Calu3 (cell line): ENCODE results near the gene SLC46A1. TPM values are rescaled to one million over a fixed set of nuclear protein-coding genes. Genes with fewer than 3 reads are reported as not detected.

Experiments
- BruUV-seq: library from RNA; stranded (reverse); fragments of 400-500 nt; replicated peaks from 2 replicates; lab custom pipeline; 2021; lab: Mats Ljungman, UMichigan
- CTCF ChIA-PET: fragments of 300-600 bp; sonication (Branson Sonifier 250); formaldehyde crosslinking; loops from one replicate; lab custom pipeline; 2022; ENCODE audit warnings: antibody characterized with exemption; lab: Charles Lee
- DNase-seq: peaks from one replicate; pipeline ENCODE4 v3.0.0; 2022
- H3K27ac Mint-ChIP-seq: one replicate; pipeline ENCODE4 v1.8.0; 2022; ENCODE audit warnings: mixed read lengths; ENCODE audit not compliant: unreplicated experiment
- H3K27me3 Mint-ChIP-seq: one replicate; pipeline ENCODE4 v1.8.0; 2022; ENCODE audit warnings: mixed read lengths; ENCODE audit not compliant: unreplicated experiment
- H3K36me3 Mint-ChIP-seq: one replicate; pipeline ENCODE4 v1.8.0; 2022; ENCODE audit warnings: mild to moderate bottlenecking, moderate library complexity, mixed read lengths; ENCODE audit not compliant: insufficient read depth, unreplicated experiment
- H3K4me1 Mint-ChIP-seq: one replicate; pipeline ENCODE4 v1.8.0; 2022; ENCODE audit warnings: mild to moderate bottlenecking, low read depth, mixed read lengths; ENCODE audit not compliant: unreplicated experiment
- H3K4me3 Mint-ChIP-seq: one replicate; pipeline ENCODE4 v1.8.0; 2022; ENCODE audit warnings: mild to moderate bottlenecking, low read depth, moderate library complexity, mixed read lengths; ENCODE audit not compliant: unreplicated experiment
- H3K9me3 Mint-ChIP-seq: one replicate; pipeline ENCODE4 v1.8.0; 2022; ENCODE audit warnings: low read depth, mixed read lengths; ENCODE audit not compliant: unreplicated experiment
- intact Hi-C: fragments of 100-400 bp; cut with micrococcal nuclease; formaldehyde crosslinking; loops from one replicate; pipeline ENCODE4 v1.10.0; 2022; ENCODE audit not compliant: unreplicated experiment
- total RNA-seq: library from RNA; stranded (reverse); gene quantifications from 2 replicates; pipeline ENCODE4 v1.2.3, GENCODE V29; 2022
- TF ChIP-seq, protein P1 (sequence below): fragments of 200-600 bp; IDR thresholded peaks from one replicate; pipeline ENCODE4 v1.8.0; 2022; ENCODE audit warnings: antibody characterized with exemption; ENCODE audit not compliant: unreplicated experiment

Gene SLC46A1
- total RNA-seq, 1 experiment from 2014 or later = 17.0 TPM

- TF ChIP-seq, protein P1, sequence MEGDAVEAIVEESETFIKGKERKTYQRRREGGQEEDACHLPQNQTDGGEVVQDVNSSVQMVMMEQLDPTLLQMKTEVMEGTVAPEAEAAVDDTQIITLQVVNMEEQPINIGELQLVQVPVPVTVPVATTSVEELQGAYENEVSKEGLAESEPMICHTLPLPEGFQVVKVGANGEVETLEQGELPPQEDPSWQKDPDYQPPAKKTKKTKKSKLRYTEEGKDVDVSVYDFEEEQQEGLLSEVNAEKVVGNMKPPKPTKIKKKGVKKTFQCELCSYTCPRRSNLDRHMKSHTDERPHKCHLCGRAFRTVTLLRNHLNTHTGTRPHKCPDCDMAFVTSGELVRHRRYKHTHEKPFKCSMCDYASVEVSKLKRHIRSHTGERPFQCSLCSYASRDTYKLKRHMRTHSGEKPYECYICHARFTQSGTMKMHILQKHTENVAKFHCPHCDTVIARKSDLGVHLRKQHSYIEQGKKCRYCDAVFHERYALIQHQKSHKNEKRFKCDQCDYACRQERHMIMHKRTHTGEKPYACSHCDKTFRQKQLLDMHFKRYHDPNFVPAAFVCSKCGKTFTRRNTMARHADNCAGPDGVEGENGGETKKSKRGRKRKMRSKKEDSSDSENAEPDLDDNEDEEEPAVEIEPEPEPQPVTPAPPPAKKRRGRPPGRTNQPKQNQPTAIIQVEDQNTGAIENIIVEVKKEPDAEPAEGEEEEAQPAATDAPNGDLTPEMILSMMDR = no peak
- Mint-ChIP-seq H3K9me3 (no peaks in the 10 kb centered on the region), H3K4me3 (no peak overlapping the region), H3K27ac (no peak overlapping the region), H3K36me3 (peaks cover 48% of the 10 kb centered on the region), H3K4me1 (peaks cover 21% of the 10 kb centered on the region), H3K27me3 (no peaks in the 10 kb centered on the region)
- no peak for DNase-seq
- BruUV-seq = no TSS peak
- CTCF ChIA-PET = no interaction called here
- intact Hi-C loops = no loop called here
Measured at GRCh38 chr17:28350271-28350670, 55.7 kb downstream of the SLC46A1 start.

- no peak overlapping the region for H3K27ac Mint-ChIP-seq
- peaks cover 55% of the 10 kb centered on the region for H3K36me3 Mint-ChIP-seq
- no peak for DNase-seq
- H3K4me1 Mint-ChIP-seq = peaks cover 21% of the 10 kb centered on the region
- no peaks in the 10 kb centered on the region for H3K9me3 Mint-ChIP-seq
- CTCF ChIA-PET = no interaction called here
- TF ChIP-seq, protein P1 = no peak
- intact Hi-C loops = no loop called here
- H3K27me3 Mint-ChIP-seq = no peaks in the 10 kb centered on the region
- no TSS peak for BruUV-seq
- no peak overlapping the region for H3K4me3 Mint-ChIP-seq
Measured at GRCh38 chr17:28348979-28349378, 57.0 kb downstream of the SLC46A1 start.

GRCh38 chr17:28347261-28347891, 58.6 kb downstream of the SLC46A1 start:
- TSS peak; percentile 34 for BruUV-seq
- CTCF ChIA-PET = interaction anchor here (1.0 to 2.0 kb wide), 4 partner anchors 10 to 96 kb away, joined by 3 to 9 read pairs (median 6); partner anchors contain the start of genes POLDIP2 and TNFAIP1
- TF ChIP-seq, protein P1 = no peak
- peaks cover 58% of the 10 kb centered on the region for H3K36me3 Mint-ChIP-seq
- peak; percentile 63 for DNase-seq
- intact Hi-C loops = no loop called here
- no peak overlapping the region for H3K4me3 Mint-ChIP-seq
- no peaks in the 10 kb centered on the region for H3K9me3 Mint-ChIP-seq
- peak overlapping the region; percentile 82 for H3K27ac Mint-ChIP-seq
- H3K4me1 Mint-ChIP-seq = peaks cover 21% of the 10 kb centered on the region
- H3K27me3 Mint-ChIP-seq = no peaks in the 10 kb centered on the region

DNA sequence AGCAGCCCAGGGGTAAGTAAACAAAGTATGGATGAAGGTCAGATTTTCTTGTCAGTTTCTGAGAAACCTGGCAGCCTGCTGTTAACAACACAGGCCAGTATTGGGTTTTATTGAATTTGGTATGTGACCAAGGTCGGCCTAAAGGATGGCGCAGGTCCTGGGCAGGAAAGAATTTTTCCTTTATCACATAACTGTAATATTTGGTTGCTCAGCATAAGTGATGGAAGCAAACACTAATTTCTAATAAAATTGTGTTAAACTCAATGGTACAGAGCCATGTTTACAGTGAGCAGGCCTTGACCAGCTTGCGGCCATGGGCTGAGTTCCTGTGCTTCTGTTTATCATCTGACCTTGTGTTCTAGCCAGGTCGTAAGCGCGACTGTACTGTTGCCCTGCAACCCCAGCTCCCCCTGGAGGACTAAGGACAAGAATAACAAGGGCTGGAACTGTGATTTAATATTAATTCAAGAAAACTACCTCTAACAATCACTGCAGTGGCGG, 59.2 kb downstream of the SLC46A1 start:
- H3K27me3 Mint-ChIP-seq = no peaks in the 10 kb centered on the region
- intact Hi-C loops = no loop called here
- H3K9me3 Mint-ChIP-seq = no peaks in the 10 kb centered on the region
- peak; percentile 37 for DNase-seq
- TSS peak; percentile 3 for BruUV-seq
- H3K4me1 Mint-ChIP-seq = peaks cover 21% of the 10 kb centered on the region
- no peak overlapping the region for H3K4me3 Mint-ChIP-seq
- H3K27ac Mint-ChIP-seq = peak overlapping the region; percentile 82
- peaks cover 58% of the 10 kb centered on the region for H3K36me3 Mint-ChIP-seq
- CTCF ChIA-PET = interaction anchor here (1.0 to 2.0 kb wide), 4 partner anchors 11 to 95 kb away, joined by 3 to 9 read pairs (median 6); partner anchors contain the start of genes POLDIP2 and TNFAIP1
- TF ChIP-seq, protein P1 = peak; percentile 21
